ENCODE results near the gene NR2C2AP. TPM values are rescaled to one million over a fixed set of nuclear protein-coding genes. Genes with fewer than 3 reads are reported as not detected.

Gene NR2C2AP
- total and polyA plus RNA-seq, 2 donors (not counting 1 experiment from before 2014, with no cell fraction given), result 27.4 to 29.3 TPM

DNA sequence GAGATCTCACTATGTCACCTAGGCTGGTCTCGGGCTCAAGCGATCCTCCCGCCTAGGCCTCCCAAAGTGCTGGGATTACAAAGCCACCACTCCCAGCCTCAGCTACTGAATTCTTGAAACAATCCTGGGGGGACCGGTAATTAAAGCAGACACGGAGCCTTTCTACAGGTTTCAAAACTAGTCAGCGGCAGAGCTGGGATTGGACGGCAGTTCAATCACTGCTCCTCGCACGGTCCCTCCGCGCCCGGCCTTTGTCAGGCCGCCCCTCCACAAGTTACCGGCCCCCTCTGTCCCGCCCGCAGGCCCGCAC is 11.5 kb downstream of the NR2C2AP start:
- ChIA-PET POLR2A (interaction anchor here (1.0 to 2.6 kb wide), 5 partner anchors 12 to 173 kb away, joined by 3 to 14 read pairs (median 3); partner anchors contain the start of genes MAU2, NR2C2AP and SLC25A42), CTCF (interaction anchor here (0.5 to 1.3 kb wide), 5 partner anchors 11 to 33 kb away, joined by 3 to 4 read pairs (median 3); partner anchors contain the start of gene NR2C2AP)
- peaks cover 28 to 43% of the 10 kb centered on the region in 2 donors for H3K4me1 ChIP-seq (ENCODE audit: control insufficient read depth in 2 of 2, insufficient read depth in 2 of 2, low read length in 2 of 2)
- no peaks in the 10 kb centered on the region for H3K27me3 ChIP-seq (replicated peaks in 1 of 4; ENCODE audit: control extremely low read depth in 1 of 4, control insufficient read depth in 3 of 4, insufficient read depth in 4 of 4, low read length in 3 of 4)
- peak overlapping the region; percentile 69 to 99 (median 93) for H3K4me3 ChIP-seq (ENCODE audit: control extremely low read depth in 1 of 5, extremely low read depth in 1 of 5, insufficient read depth in 1 of 5, low read depth in 2 of 5, low read length in 4 of 5)
- Mint-ChIP-seq H3K27ac (peak overlapping the region; percentile 98), H3K9me3 (ENCODE audit: insufficient read depth) (peaks cover under 1% of the 10 kb centered on the region), H3K4me3 (peak overlapping the region; percentile 97), H3K4me1 (peaks cover 50% of the 10 kb centered on the region), H3K27me3 (no peaks in the 10 kb centered on the region)
- H3K4me2 ChIP-seq (replicated peaks; ENCODE audit: low read depth, low read length, poor library complexity, severe bottlenecking), result peak overlapping the region; percentile 87
- under 1% methylated on average over 17 of the region's 17 CpGs for WGBS (ENCODE audit: insufficient coverage)
- peaks cover 13% of the 10 kb centered on the region for H4K20me1 ChIP-seq (ENCODE audit: control insufficient read depth, insufficient read depth, low read length, poor library complexity, severe bottlenecking)
- no peak for DNase-seq
- H3K27ac ChIP-seq (ENCODE audit: low read length in 2 of 2), result peak overlapping the region; percentile 99 to 100
- H3K9ac ChIP-seq (ENCODE audit: low read length), result peak overlapping the region; percentile 98
- H3K79me2 ChIP-seq (ENCODE audit: control insufficient read depth, insufficient read depth, low read length), result peaks cover 57% of the 10 kb centered on the region
- ATAC-seq (ENCODE audit: low read depth), result no peak
- peaks cover 0 to 4% (median 2%) of the 10 kb centered on the region in 3 donors for H3K9me3 ChIP-seq (ENCODE audit: control extremely low read depth in 1 of 3, control insufficient read depth in 2 of 3, insufficient read depth in 1 of 3, low read length in 2 of 3)
- H2AFZ ChIP-seq (ENCODE audit: insufficient read depth, low read depth, low read length, poor library complexity, severe bottlenecking), result peak overlapping the region; percentile 94
- intact Hi-C loops (cut with micrococcal nuclease), result loop anchor here (1.0 to 5.0 kb wide), 8 partner anchors 12 to 541 kb away; partner anchors contain the start of genes ARMC6, GATAD2A, MAU2 and NR2C2AP
- no peak for TF ChIP-seq CTCF (IDR thresholded peaks at IDR 0.05)
- no peak for TF ChIP-seq EZH2 (IDR thresholded peaks at IDR 0.05; ENCODE audit: borderline replicate concordance, insufficient read depth, low read depth, low read length, poor library complexity, severe bottlenecking)
- peaks cover 0 to 4% of the 10 kb centered on the region in 2 experiments for H3K36me3 ChIP-seq (replicated peaks in 1 of 2; ENCODE audit: control extremely low read depth in 1 of 2, control insufficient read depth in 1 of 2, extremely low read depth in 1 of 2, insufficient read depth in 2 of 2, low read length in 1 of 2)

DNA sequence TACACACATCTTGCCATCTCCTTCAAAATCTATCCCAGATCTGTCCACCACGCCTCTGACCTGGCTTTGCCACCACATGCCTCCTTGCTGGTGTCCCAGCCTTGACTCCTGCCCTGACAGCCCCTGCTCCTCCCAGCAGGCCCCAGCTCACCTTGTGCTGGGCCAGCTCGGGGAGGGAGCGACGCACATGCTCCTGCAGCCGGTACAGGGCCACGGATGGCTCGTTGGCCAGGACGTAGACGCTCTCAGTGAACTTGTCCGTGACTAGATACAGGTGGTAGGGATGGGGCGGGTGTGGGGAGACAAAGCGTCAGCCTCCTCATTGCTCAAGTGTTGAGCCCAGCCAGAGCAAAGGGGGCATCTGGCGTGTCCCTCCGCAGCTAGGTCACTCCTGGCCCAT is 16.5 kb downstream of the NR2C2AP start:
- Mint-ChIP-seq H3K27me3 (no peaks in the 10 kb centered on the region), H3K4me3 (no peak overlapping the region), H3K9me3 (ENCODE audit: insufficient read depth) (peaks cover 4% of the 10 kb centered on the region), H3K4me1 (peaks cover 34% of the 10 kb centered on the region), H3K27ac (no peak overlapping the region)
- POLR2A ChIA-PET, result no interaction called here
- H3K79me2 ChIP-seq (ENCODE audit: control insufficient read depth, insufficient read depth, low read length), result peaks cover 49% of the 10 kb centered on the region
- peaks cover 17% of the 10 kb centered on the region for H4K20me1 ChIP-seq (ENCODE audit: control insufficient read depth, insufficient read depth, low read length, poor library complexity, severe bottlenecking)
- no peaks in the 10 kb centered on the region for H3K27me3 ChIP-seq (replicated peaks in 1 of 4; ENCODE audit: control extremely low read depth in 1 of 4, control insufficient read depth in 3 of 4, insufficient read depth in 4 of 4, low read length in 3 of 4)
- H3K4me2 ChIP-seq (replicated peaks; ENCODE audit: low read depth, low read length, poor library complexity, severe bottlenecking), result no peak overlapping the region
- WGBS (ENCODE audit: insufficient coverage), result 100% methylated on average over 7 of the region's 14 CpGs
- intact Hi-C loops (cut with micrococcal nuclease), result no loop called here
- CTCF ChIA-PET, result interaction anchor here (1.3 to 1.6 kb wide), 2 partner anchors 10 to 12 kb away, joined by 3 to 4 read pairs; no protein-coding TSS in a partner anchor
- H3K4me1 ChIP-seq (ENCODE audit: control insufficient read depth in 2 of 2, insufficient read depth in 2 of 2, low read length in 2 of 2), result peaks cover 22 to 40% of the 10 kb centered on the region in 2 donors
- no peak overlapping the region for H3K4me3 ChIP-seq (ENCODE audit: control extremely low read depth in 1 of 5, extremely low read depth in 1 of 5, insufficient read depth in 1 of 5, low read depth in 2 of 5, low read length in 4 of 5)
- no peak overlapping the region for H2AFZ ChIP-seq (ENCODE audit: insufficient read depth, low read depth, low read length, poor library complexity, severe bottlenecking)
- no peak for ATAC-seq (ENCODE audit: low read depth)
- no peak overlapping the region for H3K9ac ChIP-seq (ENCODE audit: low read length)
- TF ChIP-seq EZH2 (IDR thresholded peaks at IDR 0.05; ENCODE audit: borderline replicate concordance, insufficient read depth, low read depth, low read length, poor library complexity, severe bottlenecking) (no peak), CTCF (IDR thresholded peaks at IDR 0.05) (no peak)
- H3K9me3 ChIP-seq (ENCODE audit: control extremely low read depth in 1 of 3, control insufficient read depth in 2 of 3, insufficient read depth in 1 of 3, low read length in 2 of 3), result peaks cover 0 to 14% (median 5%) of the 10 kb centered on the region in 3 donors
- no peak overlapping the region for H3K27ac ChIP-seq (ENCODE audit: low read length in 2 of 2)
- H3K36me3 ChIP-seq (replicated peaks in 1 of 2; ENCODE audit: control extremely low read depth in 1 of 2, control insufficient read depth in 1 of 2, extremely low read depth in 1 of 2, insufficient read depth in 2 of 2, low read length in 1 of 2), result peaks cover 0 to 32% of the 10 kb centered on the region in 2 experiments
- no peak for DNase-seq
